Measurements from ENCODE around the gene AMHR2. TPM values are rescaled to one million over a fixed set of nuclear protein-coding genes. Genes with fewer than 3 reads are reported as not detected.
"Not testable (repeated sequence)": the region's sequence is repeated elsewhere in the genome, so short reads cannot be mapped to it uniquely, and the experiment has no call there.

Gene AMHR2
- total RNA-seq, 1 donor, result not detected

DNA sequence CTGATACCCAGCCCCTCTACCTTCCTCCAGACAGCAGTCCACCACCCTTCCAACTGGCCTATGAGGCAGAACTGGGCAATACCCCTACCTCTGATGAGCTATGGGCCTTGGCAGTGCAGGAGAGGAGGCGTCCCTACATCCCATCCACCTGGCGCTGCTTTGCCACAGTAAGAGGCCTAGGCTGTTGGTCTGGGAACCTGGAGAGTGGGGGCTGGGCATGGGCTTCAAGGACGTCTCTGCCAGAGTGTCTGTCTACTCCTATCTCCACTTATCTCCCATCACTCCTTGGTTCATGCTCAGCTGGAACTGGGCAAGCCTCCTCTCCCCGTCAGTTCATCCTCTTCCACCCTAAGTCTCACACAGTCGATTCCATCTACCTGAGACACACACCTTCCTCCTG, 6.5 kb downstream of the AMHR2 start:
- TF ChIP-seq, protein P1, sequence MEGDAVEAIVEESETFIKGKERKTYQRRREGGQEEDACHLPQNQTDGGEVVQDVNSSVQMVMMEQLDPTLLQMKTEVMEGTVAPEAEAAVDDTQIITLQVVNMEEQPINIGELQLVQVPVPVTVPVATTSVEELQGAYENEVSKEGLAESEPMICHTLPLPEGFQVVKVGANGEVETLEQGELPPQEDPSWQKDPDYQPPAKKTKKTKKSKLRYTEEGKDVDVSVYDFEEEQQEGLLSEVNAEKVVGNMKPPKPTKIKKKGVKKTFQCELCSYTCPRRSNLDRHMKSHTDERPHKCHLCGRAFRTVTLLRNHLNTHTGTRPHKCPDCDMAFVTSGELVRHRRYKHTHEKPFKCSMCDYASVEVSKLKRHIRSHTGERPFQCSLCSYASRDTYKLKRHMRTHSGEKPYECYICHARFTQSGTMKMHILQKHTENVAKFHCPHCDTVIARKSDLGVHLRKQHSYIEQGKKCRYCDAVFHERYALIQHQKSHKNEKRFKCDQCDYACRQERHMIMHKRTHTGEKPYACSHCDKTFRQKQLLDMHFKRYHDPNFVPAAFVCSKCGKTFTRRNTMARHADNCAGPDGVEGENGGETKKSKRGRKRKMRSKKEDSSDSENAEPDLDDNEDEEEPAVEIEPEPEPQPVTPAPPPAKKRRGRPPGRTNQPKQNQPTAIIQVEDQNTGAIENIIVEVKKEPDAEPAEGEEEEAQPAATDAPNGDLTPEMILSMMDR (IDR thresholded peaks at IDR 0.05; ENCODE audit: insufficient read depth, low read length), result no peak

DNA sequence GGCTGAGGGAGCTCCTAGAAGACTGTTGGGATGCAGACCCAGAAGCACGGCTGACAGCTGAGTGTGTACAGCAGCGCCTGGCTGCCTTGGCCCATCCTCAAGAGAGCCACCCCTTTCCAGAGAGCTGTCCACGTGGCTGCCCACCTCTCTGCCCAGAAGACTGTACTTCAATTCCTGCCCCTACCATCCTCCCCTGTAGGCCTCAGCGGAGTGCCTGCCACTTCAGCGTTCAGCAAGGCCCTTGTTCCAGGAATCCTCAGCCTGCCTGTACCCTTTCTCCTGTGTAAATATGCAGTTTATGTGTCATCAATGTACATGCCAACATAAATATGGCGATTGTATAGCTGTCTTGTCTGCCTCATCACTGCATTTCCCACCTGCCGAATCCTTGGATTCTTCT, 7.5 kb downstream of the AMHR2 start:
- no peak for DNase-seq (ENCODE audit: low read depth)
- H3K4me3 ChIP-seq (ENCODE audit: low read depth, low read length), result no peak overlapping the region
- TF ChIP-seq, protein P1 (IDR thresholded peaks at IDR 0.05; ENCODE audit: insufficient read depth, low read length), result no peak

More for the DNA sequence above, 6.5 kb downstream of the AMHR2 start:
- H3K4me3 ChIP-seq (ENCODE audit: low read depth, low read length), result no peak overlapping the region
- DNase-seq (ENCODE audit: low read depth), result no peak

DNA sequence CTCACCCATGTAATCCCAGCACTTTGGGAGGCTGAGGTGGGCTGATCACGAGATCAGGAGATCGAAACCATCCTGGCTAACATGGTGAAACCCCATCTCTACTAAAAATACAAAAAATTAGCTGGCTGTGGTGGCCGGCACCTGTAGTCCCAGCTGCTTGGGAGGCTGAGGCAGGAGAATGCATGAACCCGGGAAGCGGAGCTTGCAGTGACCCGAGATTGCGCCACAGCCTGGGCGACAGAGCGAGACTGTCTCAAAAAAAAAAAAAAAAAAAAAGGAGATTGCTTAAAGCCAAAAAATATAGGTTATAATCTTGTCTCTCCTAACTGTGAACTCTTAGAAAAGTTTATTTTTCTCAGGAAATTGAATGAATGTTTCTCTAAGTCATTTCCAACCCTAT, 11.7 kb downstream of the AMHR2 start:
- not testable (repeated sequence) for H3K4me3 ChIP-seq (ENCODE audit: low read depth, low read length); DNase-seq (ENCODE audit: low read depth)

DNA sequence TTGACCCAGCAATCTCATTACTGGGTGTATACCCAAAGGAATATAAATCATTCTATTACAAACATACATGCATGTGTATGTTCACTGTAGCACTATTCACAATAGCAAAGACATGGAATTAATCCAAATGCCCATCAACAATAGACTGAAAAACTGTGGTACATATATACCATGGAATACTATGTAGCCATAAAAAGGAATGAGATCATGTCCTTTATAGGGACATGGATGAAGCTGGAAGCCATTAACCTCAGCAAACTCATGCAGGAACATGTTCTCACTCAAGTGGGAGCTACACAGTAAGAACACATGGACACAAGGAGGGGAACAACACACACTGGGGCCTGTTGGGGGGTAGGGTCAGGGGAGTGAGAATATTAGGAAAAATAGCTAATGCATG, 15.9 kb downstream of the AMHR2 start:
- H3K4me3 ChIP-seq (ENCODE audit: low read depth, low read length); DNase-seq (ENCODE audit: low read depth): not testable (repeated sequence)

DNA sequence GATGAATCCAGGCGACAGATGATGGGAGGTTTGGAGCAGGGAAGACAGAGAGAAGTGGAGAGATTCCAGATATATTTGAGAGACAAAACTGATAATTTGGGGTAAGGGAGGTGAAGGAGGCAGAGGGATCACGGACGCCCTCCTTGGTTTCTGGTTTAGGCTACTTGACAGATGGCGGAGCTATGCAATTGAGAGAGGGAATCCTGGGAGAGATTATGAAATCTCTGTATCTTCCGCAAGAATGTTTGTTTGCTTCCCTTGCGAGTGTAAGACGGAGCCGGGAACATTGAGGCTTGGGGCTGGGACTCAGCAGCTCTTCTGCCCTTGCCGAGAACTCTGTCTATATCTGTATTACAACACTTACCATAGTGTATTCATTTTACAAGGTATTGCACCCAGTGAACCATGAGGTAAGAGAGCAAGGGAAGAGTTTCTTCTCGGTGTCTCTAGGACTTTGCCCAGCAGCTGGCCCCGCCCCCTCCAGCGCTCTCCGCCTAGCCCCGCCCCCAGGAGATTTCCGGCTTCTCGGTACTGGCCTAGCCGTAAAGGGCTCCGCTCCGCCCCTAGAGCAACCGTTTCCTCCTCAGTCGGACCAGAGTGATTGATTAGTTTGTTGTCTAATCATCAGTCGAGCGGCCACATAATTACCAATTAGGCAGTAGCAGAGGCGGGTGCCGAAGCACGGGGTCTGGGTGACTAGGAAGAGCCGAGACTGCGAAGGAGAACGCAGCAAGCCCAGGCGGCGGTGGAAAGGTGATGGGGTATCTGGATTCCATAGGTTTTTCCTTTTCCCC, 17.6 kb downstream of the AMHR2 start, which contains the start of gene PRR13:
PRR13 (plus strand) TSS at position 695 of the 794 bp plus-strand sequence. CDS start 981 bp downstream, outside the sequence.
- peak; percentile 100 for DNase-seq (ENCODE audit: low read depth)

DNA sequence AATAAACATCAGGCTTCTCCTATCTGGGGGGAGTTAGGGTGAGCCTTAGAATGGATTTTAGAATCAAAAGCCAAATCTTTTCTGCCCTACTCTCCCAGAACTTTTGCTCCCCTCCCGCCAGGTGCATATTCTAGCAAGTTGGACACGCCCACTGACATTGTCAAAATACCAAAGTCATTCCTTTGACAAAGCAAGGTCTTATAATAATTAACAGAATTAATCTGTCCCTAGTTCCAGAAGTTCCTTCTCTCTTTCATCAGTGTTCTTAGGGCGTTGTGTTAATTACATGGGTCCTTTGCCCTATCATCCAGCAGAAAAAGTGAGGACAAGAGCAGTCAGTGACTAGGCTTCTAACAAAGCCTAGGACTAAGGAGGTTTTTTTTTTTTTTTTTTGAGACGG, 20.3 kb downstream of the AMHR2 start:
- no peak for DNase-seq (ENCODE audit: low read depth)
- no peak overlapping the region for H3K4me3 ChIP-seq (ENCODE audit: low read depth, low read length)
- TF ChIP-seq, protein P1 (IDR thresholded peaks at IDR 0.05; ENCODE audit: insufficient read depth, low read length), result no peak

More for the DNA sequence above, 17.6 kb downstream of the AMHR2 start, which contains the start of gene PRR13:
- H3K4me3 ChIP-seq (ENCODE audit: low read depth, low read length), result peak within 1 kb of the TSS; percentile 88
- TF ChIP-seq, protein P1 (IDR thresholded peaks at IDR 0.05; ENCODE audit: insufficient read depth, low read length), result no peak

DNA sequence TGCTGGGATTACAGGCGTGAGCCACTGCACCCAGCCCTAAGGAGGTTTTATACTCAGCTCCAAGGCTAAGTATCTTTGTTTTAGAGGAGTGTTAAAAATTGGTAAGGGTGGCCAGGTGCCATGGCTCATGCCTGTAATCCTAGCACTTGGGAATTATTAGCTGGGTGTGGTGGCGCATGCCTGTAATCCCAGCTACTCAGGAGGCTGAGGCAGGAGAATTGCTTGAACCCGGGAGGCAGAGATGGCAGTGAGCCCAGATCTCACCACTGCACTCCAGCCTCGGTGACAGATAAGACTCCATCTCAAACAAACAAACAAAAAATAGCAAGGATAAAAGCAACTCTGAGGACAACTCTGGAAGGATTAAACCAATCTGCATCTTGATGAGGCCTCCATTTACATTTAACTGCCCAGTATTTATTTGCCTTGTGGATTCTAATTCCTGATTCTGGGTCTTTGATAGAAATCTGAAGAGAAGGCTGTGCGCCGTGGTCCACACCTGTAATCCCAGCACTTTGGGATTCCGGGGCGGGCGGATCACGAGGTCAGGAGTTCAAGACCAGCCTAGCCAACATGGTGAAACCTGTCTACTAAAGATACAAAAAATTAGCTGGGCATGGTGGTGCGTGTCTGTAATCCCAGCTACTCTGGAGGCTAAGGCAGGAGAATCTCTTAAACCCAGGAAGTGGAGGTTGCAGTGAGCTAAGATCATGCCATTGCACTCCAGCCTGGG, 21.1 kb downstream of the AMHR2 start:
- H3K4me3 ChIP-seq (ENCODE audit: low read depth, low read length); DNase-seq (ENCODE audit: low read depth): not testable (repeated sequence)

DNA sequence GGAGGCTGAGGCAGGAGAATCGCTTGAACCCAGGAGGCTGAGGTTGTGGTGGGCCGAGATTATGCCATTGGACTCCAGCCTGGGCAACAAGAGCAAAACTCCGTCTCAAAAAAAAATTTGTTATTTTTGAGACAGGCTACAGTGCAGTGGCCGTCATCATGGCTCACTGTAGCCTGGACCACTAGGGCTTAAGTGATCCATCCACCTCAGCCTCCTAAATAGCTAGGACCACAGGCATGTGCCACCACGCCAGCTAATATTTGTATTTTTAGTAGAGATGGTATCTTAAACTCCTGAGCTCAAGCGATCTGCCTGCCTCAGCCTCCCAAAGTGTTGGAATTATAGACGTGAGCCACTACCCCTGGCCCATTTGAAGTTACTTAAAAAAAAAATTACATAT, 27.3 kb downstream of the AMHR2 start:
- no peak for DNase-seq (ENCODE audit: low read depth)
- TF ChIP-seq, protein P1 (IDR thresholded peaks at IDR 0.05; ENCODE audit: insufficient read depth, low read length), result no peak
- H3K4me3 ChIP-seq (ENCODE audit: low read depth, low read length), result no peak overlapping the region

Measured in fibroblast of the aortic adventitia (primary cell).